ENCODE measurements around the gene AP3S2. TPM values are rescaled to one million over a fixed set of nuclear protein-coding genes. Genes with fewer than 3 reads are reported as not detected.
"Not testable (repeated sequence)": the region's sequence is repeated elsewhere in the genome, so short reads cannot be mapped to it uniquely, and the experiment has no call there.

The AP3S2 gene
- total and polyA plus RNA-seq, 2 of the 4 experiments (the other 2 are of a cell fraction): 12.6 to 34.1 TPM

- TF ChIP-seq CTCF (conservative IDR thresholded peaks at IDR 0.05; ENCODE audit: low read depth, low read length) (no peak), MAFK (IDR thresholded peaks at IDR 0.05; ENCODE audit: low read depth, low read length) (no peak), RFX5 (IDR thresholded peaks at IDR 0.05; ENCODE audit: low read depth, low read length) (no peak)
Measured at GRCh38 chr15:89939910-89940309, 46.1 kb upstream of the AP3S2 start (continued).

- dilution Hi-C loops (cut with HindIII; ENCODE audit: low sequenced_read_pairs, unreplicated experiment); H4K20me1 ChIP-seq (ENCODE audit: insufficient read depth, low read length); DNase-seq; H3K27me3 ChIP-seq (ENCODE audit: control insufficient read depth, insufficient read depth, low read length); H3K36me3 ChIP-seq (ENCODE audit: control insufficient read depth, insufficient read depth, low read length); POLR2A ChIA-PET (ENCODE audit: unreplicated experiment); H2BK20ac ChIP-seq (ENCODE audit: low read depth, low read length); H4K91ac ChIP-seq (ENCODE audit: insufficient read depth, low read depth, low read length); H3K18ac ChIP-seq (ENCODE audit: low read depth, low read length); H2AFZ ChIP-seq (replicated peaks; ENCODE audit: low read length, poor library complexity); in situ Hi-C loops (cut with MboI; ENCODE audit: low sequenced_read_pairs); H3K23ac ChIP-seq (ENCODE audit: low read depth, low read length); H3K14ac ChIP-seq (replicated peaks; ENCODE audit: low read depth, low read length); H3K9me1 ChIP-seq (ENCODE audit: insufficient read depth, low read length); H3K27ac ChIP-seq (ENCODE audit: insufficient read depth, low read length); H2AK9ac ChIP-seq (replicated peaks; ENCODE audit: low read depth, low read length, poor library complexity); H4K5ac ChIP-seq (ENCODE audit: low read depth, low read length); H3K4me1 ChIP-seq (ENCODE audit: control insufficient read depth, insufficient read depth, low read length); BruUV-seq (replicated peaks); ATAC-seq (ENCODE audit: low read depth); H3K9ac ChIP-seq (ENCODE audit: low read depth, low read length); H2AK5ac ChIP-seq (ENCODE audit: low read depth, low read length); H3K4me2 ChIP-seq (ENCODE audit: low read depth, low read length); H3K9me3 ChIP-seq (ENCODE audit: control insufficient read depth, insufficient read depth, low read length); H3K56ac ChIP-seq (ENCODE audit: extremely low read depth, insufficient read depth, low read length); H2BK15ac ChIP-seq (ENCODE audit: low read depth, low read length); H2BK120ac ChIP-seq (ENCODE audit: low read depth, low read length); intact Hi-C loops (cut with micrococcal nuclease); H3K79me1 ChIP-seq (ENCODE audit: low read depth in 1 of 2, low read length in 2 of 2); H2BK5ac ChIP-seq (ENCODE audit: low read depth, low read length, poor library complexity, severe bottlenecking); H3K4me3 ChIP-seq (ENCODE audit: insufficient read depth, low read depth, low read length); H4K8ac ChIP-seq (ENCODE audit: low read depth in 2 of 2, low read length in 2 of 2); H3K4ac ChIP-seq (ENCODE audit: low read depth, low read length): not testable (repeated sequence)
- 100% methylated on average over 1 of the region's 2 CpGs; no CpG with 5 or more reads in 1 of the 2 experiments for WGBS, 2 experiments (ENCODE audit: extremely low coverage in 2 of 2, insufficient read length in 1 of 2)
- CTCF ChIA-PET: interaction anchor here (0.8 kb wide), 1 partner anchor 41 kb away, joined by 5 read pairs; no protein-coding TSS in a partner anchor
Measured at GRCh38 chr15:89939377-89939776, 45.6 kb upstream of the AP3S2 start.
